NT2/D1 (cell line): ENCODE data around the gene RANBP10.

Source experiments
- DNase-seq: peaks from one replicate; pipeline ENCODE4 v3.0.0-alpha.2; 2011; ENCODE audit warnings: low read depth, low spot score
- H3K27me3 ChIP-seq: 2 replicates; pipeline ENCODE4 v1.6.0; 2011; ENCODE audit warnings: mild to moderate bottlenecking; ENCODE audit not compliant: insufficient read length, insufficient read depth
- H3K36me3 ChIP-seq: 2 replicates; pipeline ENCODE4 v1.6.1; 2011; ENCODE audit warnings: mild to moderate bottlenecking, low read length, mixed read lengths; ENCODE audit not compliant: insufficient read depth, insufficient read length
- H3K4me1 ChIP-seq: 2 replicates; pipeline ENCODE4 v1.5.1; 2011; ENCODE audit not compliant: insufficient read depth, insufficient read length
- H3K4me3 ChIP-seq: 2 replicates; pipeline ENCODE4 v1.5.1; 2011; ENCODE audit warnings: low read depth; ENCODE audit not compliant: insufficient read length
- H3K9ac ChIP-seq: 2 replicates; pipeline ENCODE4 v1.6.0; 2011; ENCODE audit warnings: low read depth; ENCODE audit not compliant: insufficient read length
- H3K9me3 ChIP-seq: 2 replicates; pipeline ENCODE4 v1.5.1; 2011; ENCODE audit warnings: mild to moderate bottlenecking, low read length; ENCODE audit not compliant: insufficient read depth
- SUZ12 ChIP-seq: IDR thresholded peaks from 2 replicates; pipeline ENCODE4 v1.6.1; 2011; ENCODE audit not compliant: insufficient read length, insufficient read depth; ENCODE audit errors: extremely low read depth
- YY1 ChIP-seq: IDR thresholded peaks from 2 replicates; pipeline ENCODE4 v1.6.1; 2011; ENCODE audit not compliant: insufficient read length, insufficient read depth
- ZNF274 ChIP-seq: IDR thresholded peaks from 2 replicates; pipeline ENCODE4 v1.6.1; 2011; ENCODE audit warnings: mild to moderate bottlenecking, low read depth, low read length

The RANBP10 gene

DNA sequence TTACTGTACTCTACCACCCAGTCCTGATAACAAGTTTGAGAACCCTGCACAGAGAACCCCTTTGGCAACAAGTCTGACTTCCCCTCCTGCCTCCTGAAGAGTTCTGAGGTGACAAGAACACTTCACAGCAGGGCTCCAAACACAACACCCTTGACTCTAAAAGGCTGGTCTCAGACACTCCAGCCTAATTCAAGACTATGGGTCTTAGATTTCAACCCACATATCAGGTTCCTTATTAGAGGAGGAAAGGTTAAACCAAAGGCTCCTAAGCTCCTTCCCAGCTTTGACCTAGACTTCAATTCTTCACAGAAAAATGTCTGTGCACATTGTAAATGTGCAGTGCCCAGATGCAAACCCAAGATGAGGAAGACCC is 23.0 kb downstream of the RANBP10 start:
- Histone ChIP-seq H3K36me3 (peaks cover 19% of the 10 kb centered on the region), H3K4me1 (peaks cover 5% of the 10 kb centered on the region), H3K27me3 (no peaks in the 10 kb centered on the region), H3K9me3 (no peaks in the 10 kb centered on the region; the same call in 1 of the 2 replicates), H3K9ac (no peak overlapping the region), H3K4me3 (no peak overlapping the region)
- TF ChIP-seq YY1 (no peak), SUZ12 (no peak), ZNF274 (no peak)
- DNase-seq: no peak

DNA sequence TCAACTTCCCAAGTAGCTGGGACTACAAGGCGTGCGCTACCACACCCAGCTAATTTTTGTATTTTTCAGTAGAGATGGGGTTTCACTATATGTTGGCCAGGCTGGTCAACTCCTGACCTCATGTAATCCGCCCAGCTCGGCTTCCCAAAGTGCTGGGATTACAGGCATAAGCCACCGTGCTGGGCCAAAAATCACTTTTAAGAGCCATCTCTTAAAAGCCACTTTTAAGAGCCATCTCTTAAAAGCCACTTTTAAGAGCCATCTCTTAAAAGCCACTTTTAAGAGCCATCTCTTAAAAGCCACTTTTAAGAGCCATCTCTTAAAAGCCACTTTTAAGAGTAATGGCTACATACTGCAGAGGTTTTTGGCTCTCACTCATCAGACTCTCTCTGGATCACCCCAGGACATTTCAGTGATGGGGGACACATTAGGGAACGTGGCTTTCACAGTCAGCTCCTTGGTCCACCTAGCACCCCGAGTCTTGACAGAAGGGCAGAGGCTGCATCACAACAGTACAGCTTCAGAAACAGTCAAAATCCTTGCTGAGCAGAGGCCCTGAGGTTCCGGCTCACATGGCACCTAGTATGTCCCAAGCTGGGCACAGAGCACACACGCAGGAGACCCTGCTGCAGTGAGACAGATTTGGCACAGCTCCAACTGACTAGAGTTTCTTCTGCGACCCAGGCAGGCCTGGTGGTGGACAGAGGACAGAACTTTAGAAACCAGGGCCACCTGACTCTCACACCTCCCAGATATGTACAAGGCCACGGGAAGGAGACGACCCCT is 23.6 kb downstream of the RANBP10 start:
- DNase-seq: no peak
- no peak overlapping the region for H3K9ac ChIP-seq
- peaks cover 5% of the 10 kb centered on the region for H3K4me1 ChIP-seq
- no peak overlapping the region for H3K4me3 ChIP-seq
- no peaks in the 10 kb centered on the region; the same call in 1 of the 2 replicates for H3K9me3 ChIP-seq
- TF ChIP-seq ZNF274 (no peak), SUZ12 (no peak), YY1 (no peak)
- H3K27me3 ChIP-seq: no peaks in the 10 kb centered on the region
- H3K36me3 ChIP-seq: peaks cover 19% of the 10 kb centered on the region

DNA sequence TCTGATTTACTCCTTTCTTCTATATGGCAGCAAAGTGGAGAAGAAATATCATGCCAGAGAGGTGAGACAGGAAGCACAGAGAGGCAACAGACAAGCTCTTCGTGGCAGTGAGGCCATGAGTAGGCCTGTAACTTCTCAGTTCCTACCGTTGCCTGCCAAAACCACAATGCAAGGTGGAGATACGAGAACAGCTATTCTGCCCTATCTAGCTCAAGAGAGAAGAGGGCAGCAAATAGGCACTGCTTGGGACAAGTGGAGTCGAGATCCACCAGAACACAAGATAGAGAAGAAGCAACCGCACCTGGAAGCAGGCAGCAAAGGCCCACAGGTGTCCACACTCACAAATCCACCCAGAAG is 24.8 kb downstream of the RANBP10 start:
- DNase-seq: no peak
- Histone ChIP-seq H3K4me3 (no peak overlapping the region), H3K9me3 (no peaks in the 10 kb centered on the region; the same call in 1 of the 2 replicates), H3K27me3 (no peaks in the 10 kb centered on the region), H3K9ac (no peak overlapping the region), H3K4me1 (peaks cover 5% of the 10 kb centered on the region), H3K36me3 (peaks cover 19% of the 10 kb centered on the region)
- TF ChIP-seq SUZ12: no peak
- TF ChIP-seq ZNF274: no peak
- TF ChIP-seq YY1: no peak

DNA sequence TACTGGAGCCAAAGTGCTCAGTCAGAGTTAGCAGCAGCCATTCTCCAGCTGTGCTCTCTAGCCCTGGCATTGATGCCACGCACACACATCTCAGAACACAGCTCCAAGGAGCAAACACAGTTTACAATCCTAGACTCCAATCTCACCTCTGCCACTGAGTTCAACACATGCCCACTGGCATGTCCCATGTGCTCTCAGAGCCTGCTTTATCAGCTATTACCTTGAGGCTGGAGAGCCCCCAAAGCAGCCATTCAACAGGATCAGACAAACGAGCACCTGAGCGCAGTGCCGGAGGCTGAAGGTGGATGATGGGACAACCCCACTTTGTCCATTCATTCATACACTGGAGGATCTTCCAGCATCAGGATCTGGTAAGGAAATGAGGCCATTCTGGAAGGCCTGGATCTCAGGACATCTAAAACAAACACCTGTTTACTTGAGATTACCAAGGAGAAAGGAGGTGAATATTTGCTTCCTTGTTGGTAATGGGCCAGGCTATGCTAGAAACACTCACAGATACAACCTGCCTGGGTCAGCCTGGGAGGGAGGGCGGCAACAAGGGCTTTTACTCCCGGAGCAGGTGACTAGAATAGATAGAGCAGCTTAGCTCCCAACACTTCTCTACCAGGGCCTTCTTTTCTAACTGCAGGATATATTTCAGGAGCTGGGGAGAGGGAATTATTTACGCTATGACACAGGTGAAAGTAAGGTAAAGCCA is 25.4 kb downstream of the RANBP10 start:
- Histone ChIP-seq H3K9ac (no peak overlapping the region), H3K4me1 (peaks cover 5% of the 10 kb centered on the region), H3K27me3 (no peaks in the 10 kb centered on the region), H3K36me3 (peaks cover 19% of the 10 kb centered on the region), H3K9me3 (no peaks in the 10 kb centered on the region; the same call in 1 of the 2 replicates), H3K4me3 (no peak overlapping the region)
- no peak for DNase-seq
- TF ChIP-seq SUZ12 (no peak), YY1 (no peak), ZNF274 (no peak)

DNA sequence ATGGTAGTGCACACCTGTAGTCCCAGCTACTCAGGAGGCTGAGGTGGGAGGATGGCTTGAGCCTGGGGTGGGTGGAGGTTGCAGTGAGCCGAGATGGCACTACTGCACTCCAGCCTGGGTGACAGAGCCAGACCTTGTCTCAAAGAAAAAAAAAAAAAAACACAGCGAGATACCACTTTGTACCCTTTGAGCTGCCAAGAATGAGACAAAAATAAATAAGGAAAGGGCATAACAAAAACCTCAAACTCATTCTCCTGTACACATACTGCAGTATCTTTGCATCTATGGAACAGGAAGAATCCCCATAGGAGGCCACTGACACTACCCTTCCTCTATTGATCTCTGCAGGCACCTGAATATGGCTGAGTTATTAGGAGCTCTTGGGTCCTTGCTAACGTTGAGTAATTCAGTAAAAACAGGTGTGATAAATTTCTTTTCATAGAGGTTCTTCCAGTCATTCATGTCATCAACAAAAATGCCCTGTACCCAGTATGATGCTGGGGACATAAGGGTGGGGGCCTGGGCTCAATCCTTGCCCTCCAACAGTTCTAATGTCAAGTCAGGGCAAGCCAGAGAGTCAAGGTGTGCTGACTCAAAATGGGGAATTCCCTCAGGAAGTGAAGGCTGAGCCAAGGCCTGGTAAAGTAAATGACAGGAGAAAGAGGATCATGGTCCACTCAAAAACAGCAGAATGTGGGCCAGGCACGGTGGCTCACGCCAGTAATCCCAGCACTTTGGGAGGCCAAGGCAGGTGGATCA is 26.9 kb downstream of the RANBP10 start:
- no peak for TF ChIP-seq SUZ12
- TF ChIP-seq YY1: no peak
- TF ChIP-seq ZNF274: no peak
- Histone ChIP-seq H3K27me3 (no peaks in the 10 kb centered on the region), H3K9ac (no peak overlapping the region), H3K36me3 (peaks cover 21% of the 10 kb centered on the region), H3K4me3 (no peak overlapping the region), H3K9me3 (no peaks in the 10 kb centered on the region; the same call in 1 of the 2 replicates), H3K4me1 (peaks cover 5% of the 10 kb centered on the region)
- DNase-seq: no peak

DNA sequence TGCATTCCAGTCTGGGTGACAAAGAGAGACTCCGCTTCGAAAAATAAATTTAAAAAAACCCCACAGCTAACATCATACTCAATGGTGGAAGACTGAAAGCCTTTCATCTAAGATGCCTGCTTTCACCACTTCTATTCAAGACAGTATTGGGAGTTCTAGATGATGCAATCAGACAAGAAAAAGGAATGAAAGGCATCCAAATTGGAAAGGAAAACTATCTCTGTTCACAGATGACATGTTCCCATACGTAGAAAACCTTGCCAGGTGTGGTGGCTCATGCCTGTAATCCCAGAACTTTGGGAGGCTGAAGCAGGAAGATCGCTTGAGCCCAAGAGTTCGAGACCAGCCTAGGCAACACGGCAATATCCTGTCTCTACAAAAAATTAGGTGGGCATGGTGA is 31.1 kb downstream of the RANBP10 start:
- H3K4me3 ChIP-seq: no peak overlapping the region
- no peak for TF ChIP-seq SUZ12
- no peak for TF ChIP-seq YY1
- H3K9me3 ChIP-seq: no peaks in the 10 kb centered on the region
- H3K27me3 ChIP-seq: no peaks in the 10 kb centered on the region
- no peak overlapping the region for H3K9ac ChIP-seq
- H3K36me3 ChIP-seq: peaks cover 28% of the 10 kb centered on the region
- DNase-seq: no peak
- H3K4me1 ChIP-seq: peaks cover 3% of the 10 kb centered on the region

DNA sequence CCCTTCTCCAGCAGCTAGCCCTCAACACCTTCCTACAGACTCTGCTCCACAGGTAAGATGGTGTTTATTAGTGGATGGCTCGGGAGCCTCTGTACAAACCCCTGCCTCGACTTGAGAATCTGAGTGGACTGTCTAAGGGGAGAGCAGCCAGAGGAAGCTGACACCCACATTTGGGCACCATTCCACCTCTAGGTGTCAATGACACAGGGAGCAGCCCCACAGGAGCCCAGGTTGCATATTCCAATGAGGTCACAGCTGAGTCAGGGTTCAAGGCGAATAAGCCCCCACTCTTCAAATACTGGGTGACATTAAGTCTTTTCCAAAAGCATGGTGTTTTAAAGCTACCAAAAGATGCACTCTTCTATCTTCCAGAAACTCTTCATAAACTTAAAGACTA is 31.9 kb downstream of the RANBP10 start:
- H3K36me3 ChIP-seq: peaks cover 26% of the 10 kb centered on the region
- no peak overlapping the region for H3K4me3 ChIP-seq
- H3K4me1 ChIP-seq: peaks cover 3% of the 10 kb centered on the region
- H3K9me3 ChIP-seq: no peaks in the 10 kb centered on the region
- TF ChIP-seq ZNF274 (no peak), YY1 (no peak), SUZ12 (no peak)
- H3K27me3 ChIP-seq: no peaks in the 10 kb centered on the region
- no peak for DNase-seq
- H3K9ac ChIP-seq: no peak overlapping the region
